AG09319 (cell line): Measurements from ENCODE around the gene SEZ6.

Source experiments
- DNase-seq: peaks from one replicate; pipeline ENCODE4 v3.0.0-alpha.2; 2010; ENCODE audit warnings: low read depth; ENCODE audit errors: extremely low read depth
- TF ChIP-seq, protein P1 (sequence below): IDR thresholded peaks from 2 replicates; pipeline ENCODE4 v1.5.1; 2011; ENCODE audit warnings: low read depth, mild to moderate bottlenecking, inconsistent platforms, low read length, moderate library complexity

SEZ6 gene

DNA sequence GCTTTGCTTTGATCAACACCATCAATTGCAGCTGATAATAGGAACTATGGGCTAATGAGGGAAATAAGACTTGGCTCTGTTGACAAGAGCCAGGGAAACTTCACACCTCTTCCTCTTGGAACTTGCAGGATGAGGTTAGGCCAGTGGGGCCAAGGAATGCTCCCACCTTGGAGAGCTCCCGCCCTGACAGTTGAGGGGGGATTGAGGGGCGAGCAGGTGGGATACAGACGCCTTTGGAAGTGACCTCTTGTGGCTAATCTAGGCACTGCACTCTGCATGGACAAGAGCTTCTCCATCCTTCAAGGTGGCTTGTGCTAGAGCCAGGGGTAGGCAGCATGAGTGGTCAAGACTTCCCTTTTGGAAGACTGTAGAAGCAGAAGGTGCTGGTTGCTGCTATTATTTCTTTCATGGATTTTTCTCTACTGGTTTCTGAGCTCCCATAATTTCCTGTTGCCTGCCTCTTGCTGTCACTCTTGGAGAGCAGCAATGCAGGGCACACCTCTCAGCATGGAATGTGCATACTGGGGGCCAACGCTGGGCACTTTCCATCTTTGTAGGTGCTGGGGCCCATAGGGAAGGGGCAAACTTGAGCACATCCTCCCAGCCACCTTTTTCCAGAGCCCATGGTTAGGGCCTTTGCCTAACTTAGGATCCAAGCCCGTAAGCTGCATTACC, 52.3 kb downstream of the SEZ6 start:
- TF ChIP-seq, protein P1, sequence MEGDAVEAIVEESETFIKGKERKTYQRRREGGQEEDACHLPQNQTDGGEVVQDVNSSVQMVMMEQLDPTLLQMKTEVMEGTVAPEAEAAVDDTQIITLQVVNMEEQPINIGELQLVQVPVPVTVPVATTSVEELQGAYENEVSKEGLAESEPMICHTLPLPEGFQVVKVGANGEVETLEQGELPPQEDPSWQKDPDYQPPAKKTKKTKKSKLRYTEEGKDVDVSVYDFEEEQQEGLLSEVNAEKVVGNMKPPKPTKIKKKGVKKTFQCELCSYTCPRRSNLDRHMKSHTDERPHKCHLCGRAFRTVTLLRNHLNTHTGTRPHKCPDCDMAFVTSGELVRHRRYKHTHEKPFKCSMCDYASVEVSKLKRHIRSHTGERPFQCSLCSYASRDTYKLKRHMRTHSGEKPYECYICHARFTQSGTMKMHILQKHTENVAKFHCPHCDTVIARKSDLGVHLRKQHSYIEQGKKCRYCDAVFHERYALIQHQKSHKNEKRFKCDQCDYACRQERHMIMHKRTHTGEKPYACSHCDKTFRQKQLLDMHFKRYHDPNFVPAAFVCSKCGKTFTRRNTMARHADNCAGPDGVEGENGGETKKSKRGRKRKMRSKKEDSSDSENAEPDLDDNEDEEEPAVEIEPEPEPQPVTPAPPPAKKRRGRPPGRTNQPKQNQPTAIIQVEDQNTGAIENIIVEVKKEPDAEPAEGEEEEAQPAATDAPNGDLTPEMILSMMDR = peak; percentile 78

DNA sequence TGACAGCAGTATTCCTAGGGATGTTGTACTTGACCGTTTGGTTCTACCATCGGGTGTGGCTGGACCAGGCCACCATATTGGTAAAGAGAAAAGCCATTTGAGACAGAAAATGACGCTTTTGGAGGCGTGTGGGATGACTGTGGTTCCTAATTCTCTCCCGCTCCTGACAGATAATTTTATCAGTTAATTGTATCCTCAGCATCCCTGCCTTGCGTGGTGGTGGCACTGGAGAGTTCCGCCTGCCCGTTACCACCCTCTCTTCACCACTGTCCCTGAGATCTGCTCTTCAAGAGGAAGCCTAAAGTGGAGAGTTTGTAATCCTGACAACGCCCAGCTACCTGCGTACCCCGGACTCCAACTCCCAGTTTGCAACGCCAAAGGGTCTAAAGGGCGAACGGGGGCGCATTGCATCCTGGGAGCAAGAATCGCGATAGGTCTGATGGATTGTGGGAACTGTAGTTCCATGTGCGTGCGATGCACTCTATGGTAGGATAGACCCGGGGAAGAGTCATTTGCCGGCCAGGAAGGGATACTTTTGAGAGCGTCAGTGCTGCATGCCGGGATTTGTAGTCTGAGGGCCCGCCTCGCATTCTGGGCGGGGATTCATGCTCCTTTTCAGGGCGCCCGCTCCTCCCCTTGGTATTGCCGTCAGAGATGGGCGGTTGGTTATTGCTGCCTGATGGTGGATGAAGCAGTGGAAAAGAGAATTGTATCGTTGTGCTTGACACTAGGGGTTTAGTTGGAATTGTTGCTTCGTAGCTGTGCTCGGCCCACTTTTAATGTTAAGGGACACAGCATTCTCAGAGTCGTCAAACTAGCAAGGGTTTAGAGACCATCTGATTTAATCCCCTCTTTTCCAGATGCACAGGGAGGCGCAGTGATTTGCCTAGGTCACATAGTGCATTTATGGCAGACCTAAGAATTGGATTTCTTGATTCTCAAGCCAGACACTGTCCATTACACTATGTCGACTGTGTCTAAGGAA, 53.5 kb downstream of the SEZ6 start:
- peak; percentile 99 for DNase-seq
- TF ChIP-seq, protein P1 = no peak

More for the DNA sequence above, 52.3 kb downstream of the SEZ6 start:
- DNase-seq = no peak

DNA sequence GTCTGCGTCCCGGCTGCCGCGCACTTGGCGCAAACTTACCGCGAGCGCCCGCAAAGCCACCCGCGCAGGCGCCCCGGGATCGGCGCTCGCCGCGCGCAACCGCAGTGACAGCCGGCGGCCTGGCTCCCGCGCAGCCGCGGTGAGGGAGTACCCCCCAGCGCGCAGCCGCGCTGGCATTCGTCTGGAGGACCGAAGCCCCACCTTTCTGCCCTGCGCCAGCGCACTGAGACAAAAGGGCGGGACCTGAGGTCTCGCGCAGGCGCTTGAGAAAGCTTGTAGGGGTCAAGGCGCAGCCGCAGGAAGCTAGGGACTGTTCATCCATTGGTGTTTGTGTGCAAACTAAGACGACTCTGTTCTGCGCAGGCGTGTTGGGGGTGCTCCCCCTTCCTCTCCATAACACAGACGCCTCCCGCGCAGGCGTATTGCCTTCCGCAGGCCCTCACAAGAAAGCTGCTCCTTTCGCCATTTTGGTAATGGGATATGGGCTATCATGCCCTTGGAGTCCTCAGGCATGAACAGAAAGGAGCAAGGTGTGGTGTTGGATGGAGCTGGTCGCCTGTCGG, 54.3 kb downstream of the SEZ6 start, which contains the start of gene PHF12:
PHF12 (minus strand) TSS at position 91 of the 563 bp plus-strand sequence. CDS start 558 bp downstream, outside the sequence.
- peak; percentile 100 for DNase-seq
- TF ChIP-seq, protein P1 = no peak

DNA sequence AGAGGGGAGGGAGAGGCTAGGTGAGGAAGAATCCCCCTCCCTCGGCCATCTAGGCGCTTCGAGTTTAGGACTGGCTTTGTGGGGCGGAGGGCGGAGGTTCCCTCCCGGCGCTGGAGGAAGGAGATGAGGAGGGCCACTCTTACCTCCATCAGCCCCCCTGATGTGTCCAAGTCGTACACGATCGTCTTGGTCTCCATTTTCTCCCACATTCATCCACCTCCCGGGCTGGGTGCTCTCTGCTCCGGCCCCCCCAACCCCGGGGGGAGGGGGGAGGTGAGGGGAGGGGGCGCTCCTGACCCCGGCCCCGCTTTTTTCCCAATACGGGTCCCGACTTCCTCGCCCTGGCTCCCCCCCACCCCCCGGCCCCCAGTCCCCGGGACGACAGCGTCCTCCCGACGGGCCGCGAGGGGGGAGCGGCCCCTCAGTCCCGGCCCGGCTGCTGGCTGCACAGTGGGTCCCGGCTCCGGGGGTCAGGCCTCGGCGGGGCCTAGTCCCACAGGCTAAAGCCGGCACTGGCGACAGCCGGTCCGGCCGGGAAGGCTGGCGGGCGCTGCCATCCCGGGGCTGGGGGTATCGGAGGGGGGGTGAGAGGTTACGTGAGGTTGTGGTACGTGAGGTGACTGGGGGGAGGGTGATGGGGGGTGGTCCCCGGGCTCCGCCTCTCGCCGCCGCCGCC, 54.9 kb downstream of the SEZ6 start:
- TF ChIP-seq, protein P1 = no peak
- DNase-seq = no peak

DNA sequence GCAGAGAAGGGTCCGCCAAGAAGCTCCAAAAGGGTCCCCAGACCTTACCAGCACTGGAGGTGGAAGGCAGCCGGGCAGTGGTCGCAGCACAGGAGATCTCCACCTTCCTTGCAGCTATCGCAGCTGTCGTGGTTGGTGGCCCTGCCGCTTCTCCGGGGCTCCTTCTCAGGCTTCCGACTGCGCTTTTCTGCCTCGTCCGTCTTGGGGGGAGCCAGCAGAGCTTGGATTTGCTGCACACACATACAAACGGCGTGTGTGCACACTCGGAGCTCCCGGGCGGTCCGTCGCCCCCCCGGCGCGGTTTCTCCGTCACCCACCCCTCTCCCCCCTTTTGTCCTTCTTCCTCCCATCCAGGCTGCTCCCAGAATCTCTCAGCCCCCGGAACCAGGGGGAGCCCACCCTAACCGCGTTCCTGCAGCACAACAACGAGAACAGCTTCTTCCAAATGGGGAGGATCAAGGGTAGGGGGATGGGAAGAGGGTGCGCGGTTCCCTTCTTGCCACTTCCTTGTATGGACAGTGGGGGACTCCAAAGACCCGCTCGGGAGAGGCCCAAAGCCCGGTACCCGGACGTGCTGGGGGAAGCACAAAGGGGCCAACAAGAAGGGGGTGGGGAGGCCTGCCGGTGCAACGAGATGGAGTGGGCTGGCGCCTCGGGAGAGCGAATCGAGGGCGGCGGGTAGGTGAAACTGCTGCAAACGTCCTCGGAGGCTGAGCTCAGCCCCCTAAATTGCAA, 55.6 kb downstream of the SEZ6 start:
- TF ChIP-seq, protein P1 = no peak
- DNase-seq = no peak

DNA sequence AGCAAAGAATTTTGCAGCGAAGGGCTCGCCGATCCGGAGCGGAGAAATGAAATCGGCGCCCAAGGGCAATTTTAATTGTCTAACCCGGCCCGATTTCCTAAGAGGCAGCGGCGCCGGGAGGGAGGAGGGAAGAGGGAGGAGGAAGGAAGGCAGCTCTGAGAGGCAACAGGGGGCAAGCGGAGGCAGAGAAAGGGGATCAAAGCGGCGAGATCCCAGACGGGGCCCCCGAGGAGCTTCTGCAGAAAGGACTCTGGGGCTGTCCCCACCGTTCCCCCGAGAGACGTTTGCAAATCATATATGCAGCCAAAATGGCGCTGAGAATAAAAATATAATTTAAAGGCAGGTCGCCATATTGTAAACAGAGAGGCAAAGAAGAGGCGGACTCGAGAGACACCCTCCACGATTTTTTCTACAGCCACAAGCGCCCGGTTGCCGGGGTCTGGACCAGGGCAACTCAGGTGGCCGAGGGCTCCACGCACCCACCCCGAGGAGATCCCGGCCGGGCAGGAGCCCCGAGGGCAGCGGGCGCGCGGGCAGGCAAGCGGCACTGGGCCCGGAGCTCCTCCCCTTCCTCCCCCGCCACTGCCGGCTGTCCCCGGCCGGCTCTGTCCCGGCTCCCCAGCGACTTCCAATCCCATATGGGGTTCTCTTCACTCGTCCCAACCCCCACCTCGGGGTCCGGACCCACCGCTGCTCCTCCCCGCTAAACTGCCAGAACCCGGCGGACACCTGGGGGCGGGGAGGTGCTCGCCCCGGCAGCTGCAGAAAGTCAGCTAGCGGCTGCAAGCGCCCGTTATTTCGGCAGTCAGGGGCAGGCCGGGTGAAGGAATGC, 56.4 kb downstream of the SEZ6 start:
- no peak for DNase-seq
- TF ChIP-seq, protein P1 = no peak
